HFF-Myc (cell line): ENCODE measurements around the gene PFDN1.

Experiments used
- DNase-seq: peaks from one replicate; pipeline ENCODE4 v3.0.0-alpha.2; 2011; ENCODE audit warnings: low read depth; ENCODE audit errors: extremely low read depth
- H3K4me3 ChIP-seq: replicated peaks from 2 replicates; pipeline ENCODE4 v1.5.1; 2011; ENCODE audit warnings: low read depth, mild to moderate bottlenecking, control low read depth, low read length
- CTCF ChIP-seq: IDR thresholded peaks from 2 replicates; pipeline ENCODE4 v1.5.1; 2012; ENCODE audit warnings: mild to moderate bottlenecking, low read depth, low read length, control low read depth; ENCODE audit errors: missing control alignments

The PFDN1 gene

GRCh38 chr5:140339636-140340035 is 36.7 kb upstream of the PFDN1 start:
- DNase-seq = no peak
- TF ChIP-seq CTCF = no peak
- no peak overlapping the region for H3K4me3 ChIP-seq

GRCh38 chr5:140338908-140339307 is 36.0 kb upstream of the PFDN1 start:
- DNase-seq = no peak
- H3K4me3 ChIP-seq = no peak overlapping the region
- TF ChIP-seq CTCF = no peak

GRCh38 chr5:140338336-140338735 is 35.4 kb upstream of the PFDN1 start:
- TF ChIP-seq CTCF = no peak
- H3K4me3 ChIP-seq = no peak overlapping the region
- DNase-seq = no peak

- H3K4me3 ChIP-seq = no peak overlapping the region
- TF ChIP-seq CTCF = no peak
- no peak for DNase-seq
Observed at GRCh38 chr5:140337880-140338279, 35.0 kb upstream of the PFDN1 start.

GRCh38 chr5:140336388-140336787 is 33.5 kb upstream of the PFDN1 start:
- no peak for DNase-seq
- no peak overlapping the region for H3K4me3 ChIP-seq
- no peak for TF ChIP-seq CTCF

GRCh38 chr5:140331638-140332037 is 28.7 kb upstream of the PFDN1 start:
- TF ChIP-seq CTCF = no peak
- H3K4me3 ChIP-seq = no peak overlapping the region
- no peak for DNase-seq

GRCh38 chr5:140329739-140330481 is 27.0 kb upstream of the PFDN1 start:
- DNase-seq = no peak
- no peak for TF ChIP-seq CTCF
- no peak overlapping the region for H3K4me3 ChIP-seq
